Spleen (tissue), 13 donors: ENCODE results near the gene ECHDC3. TPM values are rescaled to one million over a fixed set of nuclear protein-coding genes. Genes with fewer than 3 reads are reported as not detected.

Experiments
- DNase-seq: peaks from one replicate; pipeline ENCODE4 v3.0.0-alpha.2; 2020
- H3K27ac ChIP-seq, 8 donors: fragments of 200-600 bp; sonication (generic) in 7 of 8; 1 replicate in 4 of 8; 2 replicates in 4 of 8; pipeline versions ENCODE4 v1.5.0 to v1.8.0; 2016 to 2021; ENCODE audit warnings: inconsistent platforms in 4 of 8, mild to moderate bottlenecking in 4 of 8, moderate library complexity in 1 of 8
- H3K27me3 ChIP-seq, 7 donors: fragments of 200-600 bp; sonication (generic) in 6 of 7; replicated peaks in 1 of 7; 1 replicate in 4 of 7; 2 replicates in 3 of 7; pipeline versions ENCODE4 v1.5.0 to v1.8.0; 2016 to 2021; ENCODE audit warnings: inconsistent platforms in 3 of 7, mild to moderate bottlenecking in 1 of 7
- H3K36me3 ChIP-seq, 6 donors: fragments of 200-600 bp; sonication (generic) in 5 of 6; 1 replicate in 4 of 6; 2 replicates in 2 of 6; pipeline versions ENCODE4 v1.5.0 to v1.8.0; 2016 to 2021; ENCODE audit warnings: inconsistent platforms in 2 of 6
- H3K4me1 ChIP-seq, 6 donors: fragments of 200-600 bp; sonication (generic) in 5 of 6; 1 replicate in 3 of 6; 2 replicates in 3 of 6; pipeline versions ENCODE4 v1.5.0 to v1.8.0; 2016 to 2021; ENCODE audit warnings: inconsistent platforms in 3 of 6
- H3K4me3 ChIP-seq, 8 donors: fragments of 200-600 bp; sonication (generic) in 7 of 8; 1 replicate in 4 of 8; 2 replicates in 4 of 8; pipeline versions ENCODE4 v1.5.0 to v1.8.0; 2016 to 2021; ENCODE audit warnings: inconsistent platforms in 4 of 8, mild to moderate bottlenecking in 4 of 8, moderate library complexity in 2 of 8
- H3K9me3 ChIP-seq, 8 donors: fragments of 200-600 bp; sonication (generic) in 7 of 8; 1 replicate in 4 of 8; 2 replicates in 4 of 8; pipeline versions ENCODE4 v1.5.0 to v1.8.0; 2016 to 2021; ENCODE audit warnings: inconsistent platforms in 4 of 8
- POLR2A ChIP-seq, 3 donors: fragments of 450-650 bp; IDR thresholded peaks; one replicate each; pipeline ENCODE4 v1.5.1; 2017; ENCODE audit warnings: antibody characterized with exemption in 3 of 3, mild to moderate bottlenecking in 1 of 3
- POLR2AphosphoS5 ChIP-seq, 3 donors: sonication (generic); formaldehyde crosslinking; IDR thresholded peaks; one replicate each; pipeline ENCODE4 v1.5.1; 2017; ENCODE audit warnings: antibody characterized with exemption in 3 of 3
- WGBS, 5 donors: extraction: QIAGEN DNeasy Blood & Tissue Kit in 3 of 5; methylation state at CpG; one replicate each; pipeline versions ENCODE4 v1.1.5 to v1.1.7; 2013 to 2018; 5-methylcytosine and 5-hydroxymethylcytosine counted together
- intact Hi-C: fragments of 100-400 bp; cut with DNase I; formaldehyde crosslinking; loops from one replicate; pipeline ENCODE4 v1.15.0; 2023; ENCODE audit warnings: low total_unique reads
- long read RNA-seq, 2 donors: transcript quantifications; one replicate each; lab custom pipeline, GENCODE V29; 2026
- polyA plus RNA-seq, 3 donors: library from polyadenylated mRNA; stranded (reverse); fragments of 200-250 nt; gene quantifications; one replicate each; pipeline ENCODE4 v1.2.1, GENCODE V29; 2013
- total RNA-seq, 7 donors: library from RNA; depleted of rRNA in 3 of 7; stranded (reverse); fragments of >200 nt in 3 of 7; fragmentation: NEBNext Ultra II Directional in 4 of 7; extraction: Animal tissue kit (Norgen Biotek cat#: 25700) in 4 of 7; gene quantifications; one replicate each; pipeline versions ENCODE4 v1.1.0 to v1.2.1, GENCODE V29; 2016 to 2021
- TF ChIP-seq, protein P1 (sequence below), 11 experiments: fragments of 200-600 bp in 7 of 11; fragments of 450-650 bp in 4 of 11; sonication (generic) in 4 of 11; IDR thresholded peaks in 8 of 11; conservative IDR thresholded peaks in 3 of 11; 1 replicate in 7 of 11; 2 replicates in 4 of 11; pipeline versions ENCODE4 v1.4.0 to v1.8.0; 2016 to 2021; ENCODE audit warnings: antibody characterized with exemption in 11 of 11, inconsistent platforms in 4 of 11, mild to moderate bottlenecking in 1 of 11
- donor health status: healthy with polysubstance abuse.
- donor health status: DM: no; HTN: no; CAD: no; lungs with moderate emphysema.
- donor health status: DM: no; HTN: no; CAD: no.
- donor health status: Bipolar disorder and iron deficiency.
- donor health status: healthy.
- donor health status: DM: no; HTN: no; CAD: no.
- donor health status: DM: yes; HTN: yes; CAD: no.

The ECHDC3 gene, protein sequence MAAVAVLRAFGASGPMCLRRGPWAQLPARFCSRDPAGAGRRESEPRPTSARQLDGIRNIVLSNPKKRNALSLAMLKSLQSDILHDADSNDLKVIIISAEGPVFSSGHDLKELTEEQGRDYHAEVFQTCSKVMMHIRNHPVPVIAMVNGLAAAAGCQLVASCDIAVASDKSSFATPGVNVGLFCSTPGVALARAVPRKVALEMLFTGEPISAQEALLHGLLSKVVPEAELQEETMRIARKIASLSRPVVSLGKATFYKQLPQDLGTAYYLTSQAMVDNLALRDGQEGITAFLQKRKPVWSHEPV
- total RNA-seq (10 to 100 TPM; 10.5 to 49.7 (median 21.4) TPM), polyA plus RNA-seq (10 to 100 TPM in 2 of 3 donors, 1 to 10 TPM in 1; 5.6 to 14.8 (median 12.5) TPM)
- long read RNA-seq, donor 1, transcript ECHDC3-201 (5 exons, 1,649 nt), result major isoform, 5 of 5 reads
- long read RNA-seq, donor 1, partial matches to known transcripts, result 0 of 5 reads
- long read RNA-seq, donor 1, other reads (novel, unspliced or antisense), result 0 of 5 reads
- long read RNA-seq, donor 2, partial matches to known transcripts, result 0 of 3 reads
- long read RNA-seq, donor 2, other reads (novel, unspliced or antisense), result 0 of 3 reads

DNA sequence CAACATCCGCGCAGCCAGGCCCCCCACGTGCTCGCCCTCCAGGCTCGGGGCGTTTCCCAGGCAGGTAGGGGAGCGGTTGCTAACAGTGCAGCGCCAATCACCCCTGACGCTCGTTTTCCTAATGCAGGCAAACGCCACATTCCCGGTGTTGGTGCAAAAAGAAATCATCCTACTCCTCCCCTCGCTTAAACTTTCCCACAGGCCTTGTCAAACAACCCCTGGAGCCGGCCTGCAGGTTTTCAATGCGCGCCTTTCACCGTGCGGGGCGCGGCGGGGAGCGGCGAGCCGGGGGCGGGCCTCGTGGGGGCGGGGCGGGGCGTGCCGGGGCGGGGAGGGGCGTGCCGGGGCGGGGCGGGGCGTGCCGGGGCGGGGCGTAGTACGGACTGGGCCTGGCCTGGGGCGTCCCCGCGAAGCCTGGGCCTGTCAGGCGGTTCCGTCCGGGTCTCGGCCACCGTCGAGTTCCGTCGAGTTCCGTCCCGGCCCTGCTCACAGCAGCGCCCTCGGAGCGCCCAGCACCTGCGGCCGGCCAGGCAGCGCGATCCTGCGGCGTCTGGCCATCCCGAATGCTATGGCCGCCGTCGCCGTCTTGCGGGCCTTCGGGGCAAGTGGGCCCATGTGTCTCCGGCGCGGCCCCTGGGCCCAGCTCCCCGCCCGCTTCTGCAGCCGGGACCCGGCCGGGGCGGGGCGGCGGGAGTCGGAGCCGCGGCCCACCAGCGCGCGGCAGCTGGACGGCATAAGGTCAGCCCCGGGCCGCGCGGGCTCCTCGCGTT, at the start of gene ECHDC3:
Gene ECHDC3, plus strand, starts transcription at position 374 of the 770 bp plus-strand sequence. Its CDS starts 195 bp downstream, at position 569.
- 0 to 9% (median 2%) methylated on average over 28 to 93 of the region's 93 CpGs for WGBS, 5 donors
- TF ChIP-seq POLR2A (IDR thresholded peaks at IDR 0.05) (no peak), POLR2AphosphoS5 (IDR thresholded peaks at IDR 0.05) (peak; percentile 71 to 89 (median 76))
- Histone ChIP-seq H3K27ac (peak within 1 kb of the TSS; percentile 35 to 94 (median 73)), H3K27me3 (peaks cover 0 to 6% (median 0%) of the 10 kb centered on the region in 7 donors), H3K9me3 (no peaks in the 10 kb centered on the region), H3K36me3 (peaks cover 0 to 4% (median 0%) of the 10 kb centered on the region in 6 donors), H3K4me1 (peaks cover 6 to 40% (median 20%) of the 10 kb centered on the region in 6 donors), H3K4me3 (peak within 1 kb of the TSS; percentile 50 to 86 (median 62))
- peak; percentile 95 for DNase-seq
- intact Hi-C loops, result no loop called here

DNA sequence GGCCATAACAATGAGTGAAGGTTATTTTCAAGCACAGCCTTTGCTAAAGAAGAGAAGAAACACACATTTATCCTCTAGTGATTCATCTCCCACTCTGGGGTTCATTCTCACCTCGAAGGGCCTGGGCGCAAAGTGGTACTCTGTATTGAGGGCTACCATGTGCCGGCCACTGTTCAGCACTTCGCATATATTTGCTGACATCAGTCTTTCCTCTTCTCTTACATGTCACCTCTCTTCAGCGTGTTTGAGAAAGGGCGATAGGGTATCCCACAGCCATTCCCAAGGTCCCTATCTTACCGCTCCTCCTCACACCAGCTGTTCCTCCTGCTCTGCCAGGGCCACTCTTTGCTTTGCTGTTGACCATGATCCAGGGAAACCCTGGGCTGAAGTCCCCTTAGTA, 48.8 kb upstream of the ECHDC3 start:
- no peak overlapping the region for H3K4me3 ChIP-seq
- H3K36me3 ChIP-seq, result no peaks in the 10 kb centered on the region
- no peaks in the 10 kb centered on the region for H3K9me3 ChIP-seq
- H3K4me1 ChIP-seq, result peaks cover under 1 to 34% (median 13%) of the 10 kb centered on the region in 6 donors
- H3K27me3 ChIP-seq, result no peaks in the 10 kb centered on the region
- TF ChIP-seq POLR2AphosphoS5 (IDR thresholded peaks at IDR 0.05) (no peak), POLR2A (IDR thresholded peaks at IDR 0.05) (no peak)
- TF ChIP-seq, protein P1, sequence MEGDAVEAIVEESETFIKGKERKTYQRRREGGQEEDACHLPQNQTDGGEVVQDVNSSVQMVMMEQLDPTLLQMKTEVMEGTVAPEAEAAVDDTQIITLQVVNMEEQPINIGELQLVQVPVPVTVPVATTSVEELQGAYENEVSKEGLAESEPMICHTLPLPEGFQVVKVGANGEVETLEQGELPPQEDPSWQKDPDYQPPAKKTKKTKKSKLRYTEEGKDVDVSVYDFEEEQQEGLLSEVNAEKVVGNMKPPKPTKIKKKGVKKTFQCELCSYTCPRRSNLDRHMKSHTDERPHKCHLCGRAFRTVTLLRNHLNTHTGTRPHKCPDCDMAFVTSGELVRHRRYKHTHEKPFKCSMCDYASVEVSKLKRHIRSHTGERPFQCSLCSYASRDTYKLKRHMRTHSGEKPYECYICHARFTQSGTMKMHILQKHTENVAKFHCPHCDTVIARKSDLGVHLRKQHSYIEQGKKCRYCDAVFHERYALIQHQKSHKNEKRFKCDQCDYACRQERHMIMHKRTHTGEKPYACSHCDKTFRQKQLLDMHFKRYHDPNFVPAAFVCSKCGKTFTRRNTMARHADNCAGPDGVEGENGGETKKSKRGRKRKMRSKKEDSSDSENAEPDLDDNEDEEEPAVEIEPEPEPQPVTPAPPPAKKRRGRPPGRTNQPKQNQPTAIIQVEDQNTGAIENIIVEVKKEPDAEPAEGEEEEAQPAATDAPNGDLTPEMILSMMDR (IDR thresholded peaks at IDR 0.05 in 8 of 11, conservative IDR thresholded peaks at IDR 0.05 in 3 of 11), result no peak
- DNase-seq, result no peak
- no peak overlapping the region for H3K27ac ChIP-seq
- intact Hi-C loops, result no loop called here
- 94 to 97% (median 95%) methylated on average over 7 of the region's 7 CpGs for WGBS, 5 donors

DNA sequence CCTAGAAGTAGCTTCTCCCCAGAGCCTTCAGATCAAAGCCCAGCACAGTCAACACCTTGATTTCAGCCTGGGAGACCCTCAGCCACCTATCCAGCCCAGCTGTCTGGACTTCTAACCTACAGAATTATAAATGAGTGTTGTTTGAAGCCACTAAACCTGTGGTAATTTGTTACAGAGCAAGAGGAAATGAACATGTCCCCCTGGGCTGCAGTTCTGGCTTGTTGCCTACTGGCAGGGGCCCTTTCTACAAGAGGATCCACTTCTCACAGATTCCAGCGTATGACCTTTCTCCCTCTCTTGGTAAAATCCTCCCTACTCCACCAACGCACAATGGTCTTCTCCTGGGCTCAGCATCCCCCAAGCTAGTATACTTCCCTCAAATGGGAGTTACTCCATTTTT, 46.4 kb upstream of the ECHDC3 start:
- WGBS, 5 donors, result 53 to 71% (median 59%) methylated on average over 2 of the region's 2 CpGs
- TF ChIP-seq POLR2AphosphoS5 (IDR thresholded peaks at IDR 0.05) (no peak), POLR2A (IDR thresholded peaks at IDR 0.05) (no peak)
- TF ChIP-seq, protein P1 (IDR thresholded peaks at IDR 0.05 in 8 of 11, conservative IDR thresholded peaks at IDR 0.05 in 3 of 11), result no peak
- Histone ChIP-seq H3K27ac (peak overlapping the region in 3 of 8 donors; percentile 2 to 19 (median 8)), H3K36me3 (no peaks in the 10 kb centered on the region), H3K4me3 (no peak overlapping the region), H3K9me3 (no peaks in the 10 kb centered on the region), H3K27me3 (no peaks in the 10 kb centered on the region), H3K4me1 (peaks cover 7 to 43% (median 27%) of the 10 kb centered on the region in 6 donors)
- DNase-seq, result no peak
- intact Hi-C loops, result no loop called here

DNA sequence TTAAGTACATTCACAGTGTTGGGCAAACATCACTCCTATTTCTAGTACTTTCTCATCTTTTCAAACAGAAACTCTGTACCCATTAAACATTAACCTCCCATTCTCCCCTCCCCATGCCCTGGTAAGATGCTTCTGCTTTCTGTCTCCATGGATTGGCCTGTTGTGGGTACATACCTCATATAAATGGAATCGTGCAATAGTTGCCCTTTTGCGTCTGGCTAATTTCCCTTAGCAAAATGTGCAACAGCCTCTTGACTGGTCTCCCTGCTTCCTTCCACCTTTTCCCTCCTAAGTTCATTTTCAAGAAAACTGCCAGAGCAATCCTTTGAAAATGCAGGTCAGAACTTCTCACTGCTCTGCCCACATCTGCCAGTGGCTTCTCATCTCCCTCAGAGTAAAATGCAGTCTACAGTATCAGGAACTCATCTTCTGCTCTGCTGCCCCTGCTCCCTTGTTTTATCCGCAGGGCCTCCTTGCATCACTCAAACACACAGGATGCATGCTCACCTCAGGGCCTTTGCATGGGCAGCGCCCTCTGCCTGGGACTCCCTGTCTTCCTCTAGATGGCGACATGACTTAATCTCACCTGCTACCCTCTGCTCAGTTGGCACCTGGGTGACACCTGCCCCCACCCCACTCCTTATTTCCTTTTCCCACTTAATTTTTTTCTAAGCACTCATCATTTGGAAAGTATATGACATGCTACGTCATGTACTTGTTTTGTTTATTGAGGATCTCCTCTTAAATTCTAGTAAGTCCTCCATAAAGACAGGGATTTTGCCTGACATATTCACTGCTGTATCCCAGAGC, 44.3 kb upstream of the ECHDC3 start:
- Histone ChIP-seq H3K36me3 (no peaks in the 10 kb centered on the region), H3K27ac (peak overlapping the region in 4 of 8 donors; percentile 66 to 74 (median 70)), H3K4me3 (no peak overlapping the region), H3K9me3 (no peaks in the 10 kb centered on the region), H3K4me1 (peaks cover 7 to 43% (median 27%) of the 10 kb centered on the region in 6 donors), H3K27me3 (no peaks in the 10 kb centered on the region)
- TF ChIP-seq, protein P1 (IDR thresholded peaks at IDR 0.05 in 8 of 11, conservative IDR thresholded peaks at IDR 0.05 in 3 of 11), result no peak
- no peak for TF ChIP-seq POLR2AphosphoS5 (IDR thresholded peaks at IDR 0.05)
- intact Hi-C loops, result no loop called here
- no peak for DNase-seq
- 49 to 89% (median 76%) methylated on average over 6 of the region's 6 CpGs for WGBS, 5 donors
